SK-N-SH treated with all-trans-retinoic acid at 6 μM for 48 hours (cell line): ENCODE results near the gene PRRC2A.
"Not testable (repeated sequence)": the region's sequence is repeated elsewhere in the genome, so short reads cannot be mapped to it uniquely, and the experiment has no call there.

Experiments
- ARNTL ChIP-seq: fragments of 450-650 bp; formaldehyde crosslinking; IDR thresholded peaks from 2 replicates; pipeline ENCODE4 v1.5.0; 2020; ENCODE audit warnings: low read depth, mild to moderate bottlenecking, moderate library complexity, borderline replicate concordance
- ISL1 ChIP-seq: fragments of 250-450 bp; sonication (Bioruptor Pico); IDR thresholded peaks from 2 replicates; pipeline ENCODE4 v2.1.2; 2022; ENCODE audit warnings: mild to moderate bottlenecking, moderate library complexity
- PPARA ChIP-seq: fragments of 250-450 bp; sonication (Bioruptor Pico); IDR thresholded peaks from 2 replicates; pipeline ENCODE4 v1.5.0; 2020; ENCODE audit warnings: mild to moderate bottlenecking, borderline replicate concordance
- RARB ChIP-seq: fragments of 250-450 bp; sonication (Bioruptor Pico); IDR thresholded peaks from 2 replicates; pipeline ENCODE4 v1.8.0; 2021; ENCODE audit warnings: mild to moderate bottlenecking, moderate library complexity
- TCF4 ChIP-seq: fragments of 250-450 bp; sonication (Bioruptor Pico); IDR thresholded peaks from 2 replicates; pipeline ENCODE4 v1.8.0; 2021; ENCODE audit warnings: mild to moderate bottlenecking, moderate library complexity, borderline replicate concordance
- TOX ChIP-seq: fragments of 250-450 bp; sonication (Bioruptor Pico); IDR thresholded peaks from 2 replicates; pipeline ENCODE4 v1.8.0; 2021; ENCODE audit warnings: mild to moderate bottlenecking, moderate library complexity, borderline replicate concordance
- ZFP3 ChIP-seq: fragments of 250-450 bp; sonication (Bioruptor Pico); IDR thresholded peaks from 2 replicates; pipeline ENCODE4 v1.5.0; 2020; ENCODE audit warnings: mild to moderate bottlenecking, moderate library complexity
- ZNF565 ChIP-seq: fragments of 450-650 bp; formaldehyde crosslinking; conservative IDR thresholded peaks from 2 replicates; pipeline ENCODE4 v1.5.0; 2020; ENCODE audit warnings: low read depth, mild to moderate bottlenecking, moderate library complexity
- TF ChIP-seq, protein P1 (sequence below): fragments of 250-450 bp; sonication (Bioruptor Pico); IDR thresholded peaks from 2 replicates; pipeline ENCODE4 v1.5.1; 2020; ENCODE audit warnings: low read depth, mild to moderate bottlenecking, moderate library complexity
- TF ChIP-seq, protein P2 (sequence below): fragments of 250-450 bp; sonication (Bioruptor Pico); IDR thresholded peaks from 2 replicates; pipeline ENCODE4 v1.5.1; 2021; ENCODE audit warnings: mild to moderate bottlenecking, moderate library complexity
- TF ChIP-seq, protein P3 (sequence below): fragments of 250-450 bp; sonication (Bioruptor Pico); IDR thresholded peaks from 2 replicates; pipeline ENCODE4 v1.5.0; 2020; ENCODE audit warnings: mild to moderate bottlenecking, moderate library complexity

DNA sequence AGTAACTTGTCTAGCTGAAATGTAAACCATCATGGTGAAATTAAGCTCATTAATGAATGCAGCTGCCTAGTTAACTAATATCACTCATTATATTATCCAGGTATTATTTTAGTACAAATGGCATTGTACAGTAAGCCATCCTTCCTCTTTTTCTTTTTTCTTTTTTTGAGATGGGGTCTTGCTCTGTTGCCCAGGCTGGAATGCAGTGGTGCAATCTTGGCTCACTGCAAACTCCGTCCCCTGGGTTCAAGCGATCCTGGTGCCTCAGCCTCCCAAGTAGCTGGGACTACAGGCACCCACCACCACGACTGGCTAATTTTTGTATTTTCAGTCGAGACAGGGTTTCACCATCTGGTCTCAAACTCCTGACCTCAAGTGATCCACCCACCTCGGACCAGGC, 29.8 kb upstream of the PRRC2A start:
- TF ChIP-seq, protein P1, sequence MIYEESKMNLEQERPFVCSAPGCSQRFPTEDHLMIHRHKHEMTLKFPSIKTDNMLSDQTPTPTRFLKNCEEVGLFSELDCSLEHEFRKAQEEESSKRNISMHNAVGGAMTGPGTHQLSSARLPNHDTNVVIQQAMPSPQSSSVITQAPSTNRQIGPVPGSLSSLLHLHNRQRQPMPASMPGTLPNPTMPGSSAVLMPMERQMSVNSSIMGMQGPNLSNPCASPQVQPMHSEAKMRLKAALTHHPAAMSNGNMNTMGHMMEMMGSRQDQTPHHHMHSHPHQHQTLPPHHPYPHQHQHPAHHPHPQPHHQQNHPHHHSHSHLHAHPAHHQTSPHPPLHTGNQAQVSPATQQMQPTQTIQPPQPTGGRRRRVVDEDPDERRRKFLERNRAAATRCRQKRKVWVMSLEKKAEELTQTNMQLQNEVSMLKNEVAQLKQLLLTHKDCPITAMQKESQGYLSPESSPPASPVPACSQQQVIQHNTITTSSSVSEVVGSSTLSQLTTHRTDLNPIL (CRISPR knock-in tag) = not testable (repeated sequence)
- not testable (repeated sequence) for TF ChIP-seq ISL1, TCF4, RARB, ZNF565, ARNTL, TOX, ZFP3, PPARA (CRISPR knock-in tag)
- TF ChIP-seq, protein P2, sequence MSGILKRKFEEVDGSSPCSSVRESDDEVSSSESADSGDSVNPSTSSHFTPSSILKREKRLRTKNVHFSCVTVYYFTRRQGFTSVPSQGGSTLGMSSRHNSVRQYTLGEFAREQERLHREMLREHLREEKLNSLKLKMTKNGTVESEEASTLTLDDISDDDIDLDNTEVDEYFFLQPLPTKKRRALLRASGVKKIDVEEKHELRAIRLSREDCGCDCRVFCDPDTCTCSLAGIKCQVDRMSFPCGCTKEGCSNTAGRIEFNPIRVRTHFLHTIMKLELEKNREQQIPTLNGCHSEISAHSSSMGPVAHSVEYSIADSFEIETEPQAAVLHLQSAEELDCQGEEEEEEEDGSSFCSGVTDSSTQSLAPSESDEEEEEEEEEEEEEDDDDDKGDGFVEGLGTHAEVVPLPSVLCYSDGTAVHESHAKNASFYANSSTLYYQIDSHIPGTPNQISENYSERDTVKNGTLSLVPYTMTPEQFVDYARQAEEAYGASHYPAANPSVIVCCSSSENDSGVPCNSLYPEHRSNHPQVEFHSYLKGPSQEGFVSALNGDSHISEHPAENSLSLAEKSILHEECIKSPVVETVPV (CRISPR knock-in tag) = not testable (repeated sequence)
- TF ChIP-seq, protein P3, sequence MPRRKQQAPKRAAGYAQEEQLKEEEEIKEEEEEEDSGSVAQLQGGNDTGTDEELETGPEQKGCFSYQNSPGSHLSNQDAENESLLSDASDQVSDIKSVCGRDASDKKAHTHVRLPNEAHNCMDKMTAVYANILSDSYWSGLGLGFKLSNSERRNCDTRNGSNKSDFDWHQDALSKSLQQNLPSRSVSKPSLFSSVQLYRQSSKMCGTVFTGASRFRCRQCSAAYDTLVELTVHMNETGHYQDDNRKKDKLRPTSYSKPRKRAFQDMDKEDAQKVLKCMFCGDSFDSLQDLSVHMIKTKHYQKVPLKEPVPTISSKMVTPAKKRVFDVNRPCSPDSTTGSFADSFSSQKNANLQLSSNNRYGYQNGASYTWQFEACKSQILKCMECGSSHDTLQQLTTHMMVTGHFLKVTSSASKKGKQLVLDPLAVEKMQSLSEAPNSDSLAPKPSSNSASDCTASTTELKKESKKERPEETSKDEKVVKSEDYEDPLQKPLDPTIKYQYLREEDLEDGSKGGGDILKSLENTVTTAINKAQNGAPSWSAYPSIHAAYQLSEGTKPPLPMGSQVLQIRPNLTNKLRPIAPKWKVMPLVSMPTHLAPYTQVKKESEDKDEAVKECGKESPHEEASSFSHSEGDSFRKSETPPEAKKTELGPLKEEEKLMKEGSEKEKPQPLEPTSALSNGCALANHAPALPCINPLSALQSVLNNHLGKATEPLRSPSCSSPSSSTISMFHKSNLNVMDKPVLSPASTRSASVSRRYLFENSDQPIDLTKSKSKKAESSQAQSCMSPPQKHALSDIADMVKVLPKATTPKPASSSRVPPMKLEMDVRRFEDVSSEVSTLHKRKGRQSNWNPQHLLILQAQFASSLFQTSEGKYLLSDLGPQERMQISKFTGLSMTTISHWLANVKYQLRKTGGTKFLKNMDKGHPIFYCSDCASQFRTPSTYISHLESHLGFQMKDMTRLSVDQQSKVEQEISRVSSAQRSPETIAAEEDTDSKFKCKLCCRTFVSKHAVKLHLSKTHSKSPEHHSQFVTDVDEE (CRISPR knock-in tag) = not testable (repeated sequence)
